ENCODE data around the gene AP1S2.
"Not testable (repeated sequence)": the region's sequence is repeated elsewhere in the genome, so short reads cannot be mapped to it uniquely, and the experiment has no call there.

The AP1S2 gene

DNA sequence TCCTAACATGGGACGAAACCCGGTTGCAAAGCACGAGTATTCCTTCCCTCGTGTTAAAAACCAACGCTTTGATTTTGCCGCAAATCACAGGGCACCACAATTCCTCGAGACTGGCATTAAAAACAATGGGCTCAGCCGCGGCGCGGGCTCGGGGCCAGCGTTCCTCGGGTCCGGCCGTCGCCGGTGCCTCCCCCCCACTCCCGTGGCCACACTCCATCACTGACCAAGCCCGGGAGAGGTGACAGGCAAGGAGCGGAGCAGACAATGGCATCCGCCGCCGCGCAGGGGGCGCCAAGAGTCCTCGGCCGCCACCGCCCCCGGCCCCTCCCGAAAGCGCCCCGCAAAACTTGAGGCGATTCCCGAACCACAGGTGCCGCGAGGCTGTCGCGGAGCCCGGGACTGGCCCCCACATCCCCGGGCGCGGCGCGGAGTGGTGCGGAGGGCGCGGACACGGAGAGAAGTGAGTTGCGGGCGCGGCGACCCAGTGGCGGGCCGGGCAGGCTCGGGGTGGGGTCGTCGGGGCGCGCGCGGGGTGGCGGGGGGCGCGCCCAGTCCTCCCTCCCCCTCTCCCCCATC is 445 bp downstream of the AP1S2 start:
- peak; percentile 59 for DNase-seq

DNA sequence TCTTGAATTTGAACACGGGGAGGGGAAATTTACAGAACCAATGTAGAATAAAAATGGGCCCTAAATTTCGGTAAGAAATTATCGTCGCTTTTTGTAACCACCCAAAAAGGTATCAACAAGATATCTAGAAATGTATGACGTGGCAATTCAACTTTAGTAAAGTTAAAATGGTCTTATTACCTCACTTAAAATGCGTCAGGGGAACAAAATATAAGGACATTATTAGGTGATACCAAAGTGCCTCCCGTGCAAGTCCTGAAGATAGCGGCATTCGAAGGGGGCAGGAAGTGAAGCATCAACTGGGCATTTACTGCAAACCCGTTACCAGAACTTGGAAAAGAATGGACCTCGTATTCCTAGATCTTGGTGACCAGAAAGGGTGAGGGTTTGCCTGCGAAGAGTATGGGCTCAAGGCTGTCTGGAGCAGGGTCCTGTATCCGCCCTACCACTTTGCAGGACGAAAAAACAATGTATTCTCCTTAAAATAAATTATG is 980 bp downstream of the AP1S2 start:
- no peak for DNase-seq

DNA sequence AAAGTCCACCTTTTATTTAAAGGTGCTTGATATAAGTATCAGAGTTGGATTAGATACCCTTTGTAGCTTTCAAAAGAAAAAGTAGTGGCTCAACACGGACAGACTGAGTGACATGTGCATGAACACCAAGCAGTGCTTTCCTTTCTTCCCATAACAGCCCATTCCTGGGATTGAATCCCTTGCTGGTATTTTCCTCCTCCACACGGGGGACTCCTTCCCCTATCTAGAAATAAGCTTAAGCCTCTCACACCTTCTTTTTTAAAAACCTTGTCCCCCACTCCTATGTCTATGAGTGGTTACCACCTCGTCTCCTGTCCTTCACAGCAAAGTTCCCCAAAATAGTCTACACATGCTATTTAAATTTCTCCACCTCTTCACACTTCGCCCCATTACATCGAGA is 5.1 kb downstream of the AP1S2 start:
- DNase-seq: no peak

GRCh38 chrX:15848576-15848975 is 6.0 kb downstream of the AP1S2 start:
- no peak for DNase-seq

DNA sequence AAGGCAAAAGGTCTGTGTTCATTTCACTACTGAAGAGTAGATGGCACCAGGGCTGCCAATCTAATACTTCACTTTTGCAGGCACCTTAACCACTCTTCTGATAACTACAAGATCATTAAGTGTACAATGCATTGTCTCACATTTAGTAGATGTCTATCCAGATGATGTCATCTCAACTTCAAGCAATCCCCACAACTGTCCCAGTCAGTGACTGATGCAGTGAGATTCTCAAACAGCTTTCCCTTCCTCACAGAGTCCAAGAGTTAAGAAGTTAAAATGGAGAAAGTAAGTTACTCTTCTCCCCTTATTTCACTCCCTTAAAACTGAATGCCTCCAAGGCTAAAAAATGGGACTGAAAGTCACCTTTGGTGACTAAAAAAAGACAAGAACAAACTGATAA is 10.7 kb downstream of the AP1S2 start:
- no peak for DNase-seq

GRCh38 chrX:15841853-15842516 is 12.6 kb downstream of the AP1S2 start:
- DNase-seq: no peak

- peak; percentile 3 for DNase-seq
Observed at GRCh38 chrX:15838017-15838416, 16.6 kb downstream of the AP1S2 start.

DNA sequence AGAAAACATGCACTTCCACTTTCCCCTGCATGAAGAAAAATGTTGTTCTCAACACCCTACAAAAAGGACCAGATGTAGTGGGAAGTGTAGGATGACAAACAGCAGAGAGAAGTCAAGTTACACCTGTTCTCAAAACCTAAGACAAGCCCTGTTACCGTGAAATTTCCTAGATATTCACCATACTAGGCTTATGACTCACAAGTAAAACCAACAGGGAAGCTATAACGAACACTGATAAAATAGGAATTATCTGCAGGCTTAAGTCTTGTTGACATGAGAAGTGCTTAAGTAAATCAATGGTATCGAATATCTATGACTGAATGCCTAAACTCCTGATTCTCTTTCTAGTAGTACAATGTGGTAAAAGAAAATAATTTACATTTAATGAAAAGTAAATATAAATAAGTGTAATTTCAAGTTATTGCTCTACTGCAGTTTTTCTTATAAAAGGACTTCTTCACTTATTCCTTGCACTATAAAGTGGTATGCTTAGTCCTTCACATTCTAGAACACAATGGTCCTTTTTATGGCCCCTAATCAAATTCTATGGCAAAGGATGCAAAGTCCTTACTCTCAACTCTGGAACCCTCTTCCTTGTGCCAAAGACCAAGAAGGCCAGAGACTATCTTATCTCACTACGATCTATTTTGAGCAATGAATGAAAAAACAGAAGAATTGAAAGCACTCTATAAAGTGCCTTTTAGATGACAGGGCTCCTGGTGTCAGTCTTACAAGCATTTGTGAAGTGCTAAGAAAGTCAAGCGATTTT is 19.6 kb downstream of the AP1S2 start:
- no peak for DNase-seq

GRCh38 chrX:15834053-15834452 is 20.6 kb downstream of the AP1S2 start:
- DNase-seq: no peak

GRCh38 chrX:15831347-15831746 is 23.3 kb downstream of the AP1S2 start:
- not testable (repeated sequence) for DNase-seq

- no peak for DNase-seq
Observed at GRCh38 chrX:15829217-15829616, 25.4 kb downstream of the AP1S2 start.

DNA sequence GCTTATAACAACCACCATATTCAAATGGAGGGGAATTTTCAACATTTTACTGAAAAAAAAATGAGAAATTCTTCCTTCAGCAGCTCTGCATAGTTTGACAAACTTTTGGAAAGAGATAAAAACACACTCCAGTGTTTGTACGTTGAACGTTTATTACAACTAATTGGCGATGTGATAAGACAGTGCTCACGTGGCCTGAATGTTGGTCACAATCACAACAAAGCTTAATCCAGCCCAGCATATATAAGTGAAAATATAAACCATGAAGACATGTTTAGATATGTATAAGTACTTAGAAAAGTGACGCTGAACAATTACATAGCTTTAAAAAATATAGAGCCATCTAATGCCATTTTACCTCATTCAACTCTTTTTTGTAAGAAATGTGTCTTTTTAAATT is 28.7 kb downstream of the AP1S2 start:
- DNase-seq: no peak

DNA sequence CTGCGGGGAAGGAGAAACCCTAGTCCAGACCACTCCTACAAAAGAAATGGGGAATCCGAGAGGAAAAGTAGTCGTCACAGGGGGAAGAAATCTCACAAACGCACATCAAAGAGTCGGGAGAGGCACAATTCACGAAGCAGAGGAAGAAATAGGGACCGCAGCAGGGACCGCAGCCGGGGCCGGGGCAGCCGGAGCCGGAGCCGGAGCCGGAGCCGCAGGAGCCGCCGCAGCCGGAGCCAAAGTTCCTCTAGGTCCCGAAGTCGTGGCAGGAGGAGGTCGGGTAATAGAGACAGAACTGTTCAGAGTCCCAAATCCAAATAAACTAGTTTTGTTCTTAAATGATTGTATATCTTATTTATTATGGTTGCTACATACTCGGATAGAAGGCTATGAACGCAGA is 31.7 kb downstream of the AP1S2 start:
- no peak for DNase-seq

GRCh38 chrX:15820106-15821073 is 34.2 kb downstream of the AP1S2 start:
- no peak for DNase-seq

DNA sequence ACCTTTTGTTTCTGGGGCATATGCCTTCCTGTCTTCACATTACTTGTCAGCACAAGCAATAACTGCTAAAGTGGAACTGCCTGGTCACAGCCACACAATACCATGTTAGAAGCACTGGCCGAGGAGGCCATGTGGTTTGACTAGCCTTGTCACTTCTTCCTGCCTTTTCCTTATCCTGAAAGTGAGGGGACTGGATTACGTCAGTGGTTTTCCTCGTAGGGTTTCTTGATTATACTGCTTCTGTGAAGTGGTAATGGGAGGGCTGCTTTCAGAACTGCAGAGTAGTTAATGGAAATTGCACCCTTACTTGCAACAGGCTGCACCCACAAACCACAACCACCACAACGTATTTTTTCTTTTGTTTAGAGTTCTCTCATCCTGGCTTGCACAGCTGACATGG is 37.7 kb downstream of the AP1S2 start:
- peak; percentile 31 for DNase-seq

DNA sequence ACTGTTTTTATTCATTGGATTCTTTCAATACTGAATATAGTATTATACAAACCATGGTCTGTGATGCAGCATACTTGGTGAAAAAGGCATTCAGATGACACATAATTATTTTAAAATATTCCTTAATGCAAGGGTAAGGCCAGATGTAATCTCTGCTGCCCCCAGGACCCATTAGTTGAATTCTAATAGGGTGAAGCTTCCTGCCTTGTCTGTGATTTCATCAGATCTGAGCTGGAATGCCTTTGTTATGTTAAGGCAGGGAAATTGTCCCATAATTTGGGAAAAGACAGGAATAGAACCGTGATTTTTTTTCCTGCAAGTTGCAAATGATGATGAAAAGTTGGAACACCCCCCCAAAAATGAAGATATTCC is 38.2 kb downstream of the AP1S2 start:
- DNase-seq: no peak

- DNase-seq: peak; percentile 30
Observed at GRCh38 chrX:15815779-15816437, 38.7 kb downstream of the AP1S2 start.

DNA sequence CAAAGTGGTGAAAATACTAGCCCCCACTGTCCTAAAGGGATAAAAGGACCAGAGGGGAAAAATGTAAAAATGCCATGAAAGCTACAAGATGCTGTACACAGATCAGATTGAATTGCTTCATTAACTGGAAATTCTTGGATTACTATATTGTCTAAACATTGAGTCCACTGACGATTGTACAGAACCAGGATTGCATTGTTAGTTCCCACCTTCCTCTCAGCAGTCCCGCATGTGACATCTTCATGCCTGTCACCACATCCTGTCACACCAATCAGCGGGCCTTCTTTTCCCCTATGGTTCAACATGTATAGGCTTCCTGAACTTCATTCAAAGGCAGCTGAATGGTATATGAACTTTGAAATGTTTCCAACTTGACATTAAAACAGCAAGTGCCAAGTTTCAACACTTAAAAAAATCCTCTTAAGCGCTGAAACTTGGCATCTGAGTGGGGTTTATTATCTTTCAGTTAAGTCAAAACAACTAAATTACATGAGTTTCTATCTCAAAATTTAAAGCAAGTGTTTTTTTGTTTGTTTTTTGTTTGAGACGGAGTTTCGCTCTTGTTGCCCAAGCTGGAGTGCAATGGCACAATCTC is 39.7 kb downstream of the AP1S2 start:
- DNase-seq: peak; percentile 14

DNA sequence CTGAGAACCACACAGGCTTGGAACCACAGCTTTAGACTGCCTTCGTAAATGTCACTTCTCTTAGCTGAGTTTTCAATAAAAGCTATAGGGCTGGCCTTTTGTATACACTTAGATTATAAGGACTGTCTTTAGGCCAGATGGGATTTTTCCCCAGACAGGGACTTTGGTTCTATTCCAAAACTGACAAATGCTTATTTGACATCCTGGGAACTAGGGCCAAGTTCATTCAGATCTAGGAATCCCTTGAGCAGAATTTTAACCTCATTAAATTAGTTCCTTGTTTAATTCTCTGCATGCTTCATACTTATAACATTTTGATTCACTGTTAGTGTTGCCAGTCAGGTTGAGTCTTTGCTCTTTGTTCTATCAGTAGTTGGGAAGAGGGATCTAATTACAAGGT is 41.2 kb downstream of the AP1S2 start:
- DNase-seq: no peak

DNA sequence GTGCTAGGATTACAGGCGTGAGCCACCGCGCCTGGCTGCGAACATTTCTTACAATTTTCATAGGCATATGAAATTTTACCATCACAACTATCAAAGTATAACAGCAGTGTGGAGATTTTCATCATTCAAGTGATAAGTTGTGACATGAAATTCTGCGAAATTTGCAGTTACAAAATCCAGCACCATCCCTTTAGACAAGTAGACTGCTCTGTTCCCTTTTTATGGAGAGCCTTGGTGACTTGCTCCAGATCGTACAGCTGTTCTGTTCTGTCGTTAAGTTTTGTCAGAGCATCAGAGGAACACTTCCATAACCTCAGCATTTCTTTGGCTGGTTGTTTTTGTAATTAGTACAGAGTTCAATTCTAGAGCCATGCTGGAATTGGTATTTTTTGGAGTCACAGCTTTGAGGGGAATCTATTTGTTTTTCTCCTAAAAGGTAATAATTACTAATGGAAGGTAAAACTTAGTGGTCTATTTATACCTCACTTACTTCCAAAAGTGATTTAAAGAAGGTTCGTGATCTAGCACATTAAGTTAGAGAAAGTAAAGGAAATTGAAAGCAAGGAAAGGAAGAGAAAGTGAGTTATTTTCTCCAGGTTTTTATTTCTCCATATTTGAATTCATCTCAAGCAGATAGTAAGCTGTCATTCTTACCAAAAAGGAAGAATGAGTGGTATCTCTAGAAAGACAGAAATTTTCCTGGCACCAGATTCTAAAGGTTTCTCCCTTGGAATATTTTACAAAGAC is 42.2 kb downstream of the AP1S2 start:
- DNase-seq: no peak

- no peak for DNase-seq
Observed at GRCh38 chrX:15808254-15808653, 46.4 kb downstream of the AP1S2 start.
